Measurements from ENCODE around the gene FAM83D. TPM values are rescaled to one million over a fixed set of nuclear protein-coding genes. Genes with fewer than 3 reads are reported as not detected.

The FAM83D gene
- total RNA-seq, 2 experiments from 2014 or later: 1.8 to 1.9 TPM

GRCh38 chr20:38915355-38915754, 10.9 kb upstream of the FAM83D start:
- H3K27ac ChIP-seq (ENCODE audit: low read depth in 1 of 2, low read length in 2 of 2): no peak overlapping the region
- intact Hi-C loops (cut with DNase I, micrococcal nuclease): no loop called here
- no peak for TF ChIP-seq CTCF (IDR thresholded peaks at IDR 0.05)
- peaks cover 75% of the 10 kb centered on the region for H3K36me3 ChIP-seq (ENCODE audit: insufficient read depth, low read length)
- H3K4me1 ChIP-seq (ENCODE audit: insufficient read depth, low read length): no peaks in the 10 kb centered on the region
- Mint-ChIP-seq H3K36me3 (ENCODE audit: low read depth) (peaks cover 74% of the 10 kb centered on the region), H3K9me3 (no peaks in the 10 kb centered on the region), H3K4me1 (ENCODE audit: low read depth) (no peaks in the 10 kb centered on the region), H3K27me3 (no peaks in the 10 kb centered on the region), H3K27ac (no peak overlapping the region), H3K4me3 (no peak overlapping the region)
- no peaks in the 10 kb centered on the region for H3K9me3 ChIP-seq (ENCODE audit: control insufficient read depth in 1 of 2, insufficient read depth in 1 of 2, low read length in 2 of 2)
- no peak overlapping the region for H3K4me3 ChIP-seq (ENCODE audit: low read length)
- ChIA-PET CTCF (no interaction called here), POLR2A (no interaction called here)
- ATAC-seq (ENCODE audit: poor library complexity): no peak
- no peaks in the 10 kb centered on the region for H3K27me3 ChIP-seq (ENCODE audit: control insufficient read depth in 1 of 2, insufficient read depth in 2 of 2, low read length in 2 of 2)
- DNase-seq: no peak

- Histone ChIP-seq H3K4me3 (ENCODE audit: low read length) (no peak overlapping the region), H3K9me3 (ENCODE audit: control insufficient read depth in 1 of 2, insufficient read depth in 1 of 2, low read length in 2 of 2) (no peaks in the 10 kb centered on the region), H3K36me3 (ENCODE audit: insufficient read depth, low read length) (peaks cover 71% of the 10 kb centered on the region), H3K27me3 (ENCODE audit: control insufficient read depth in 1 of 2, insufficient read depth in 2 of 2, low read length in 2 of 2) (no peaks in the 10 kb centered on the region), H3K27ac (ENCODE audit: low read depth in 1 of 2, low read length in 2 of 2) (no peak overlapping the region), H3K4me1 (ENCODE audit: insufficient read depth, low read length) (no peaks in the 10 kb centered on the region)
- intact Hi-C loops (cut with DNase I, micrococcal nuclease): no loop called here
- DNase-seq (no peak), ATAC-seq (ENCODE audit: poor library complexity) (no peak)
- H3K36me3 Mint-ChIP-seq (ENCODE audit: low read depth): peaks cover 74% of the 10 kb centered on the region
- TF ChIP-seq CTCF (IDR thresholded peaks at IDR 0.05): no peak
- H3K4me1 Mint-ChIP-seq (ENCODE audit: low read depth): no peaks in the 10 kb centered on the region
- no peak overlapping the region for H3K27ac Mint-ChIP-seq
- ChIA-PET POLR2A (no interaction called here), CTCF (no interaction called here)
- H3K9me3 Mint-ChIP-seq: no peaks in the 10 kb centered on the region
- no peak overlapping the region for H3K4me3 Mint-ChIP-seq
- no peaks in the 10 kb centered on the region for H3K27me3 Mint-ChIP-seq
Observed at GRCh38 chr20:38917657-38918056, 8.6 kb upstream of the FAM83D start.

GRCh38 chr20:38918172-38918571, 8.0 kb upstream of the FAM83D start:
- DNase-seq (no peak), ATAC-seq (ENCODE audit: poor library complexity) (no peak)
- ChIA-PET CTCF (no interaction called here), POLR2A (no interaction called here)
- Histone ChIP-seq H3K4me3 (ENCODE audit: low read length) (no peak overlapping the region), H3K36me3 (ENCODE audit: insufficient read depth, low read length) (peaks cover 67% of the 10 kb centered on the region), H3K27ac (ENCODE audit: low read depth in 1 of 2, low read length in 2 of 2) (no peak overlapping the region), H3K9me3 (ENCODE audit: control insufficient read depth in 1 of 2, insufficient read depth in 1 of 2, low read length in 2 of 2) (no peaks in the 10 kb centered on the region), H3K4me1 (ENCODE audit: insufficient read depth, low read length) (no peaks in the 10 kb centered on the region), H3K27me3 (ENCODE audit: control insufficient read depth in 1 of 2, insufficient read depth in 2 of 2, low read length in 2 of 2) (no peaks in the 10 kb centered on the region)
- H3K4me1 Mint-ChIP-seq (ENCODE audit: low read depth): no peaks in the 10 kb centered on the region
- H3K4me3 Mint-ChIP-seq: no peak overlapping the region
- H3K27ac Mint-ChIP-seq: no peak overlapping the region
- no peaks in the 10 kb centered on the region for H3K27me3 Mint-ChIP-seq
- H3K9me3 Mint-ChIP-seq: no peaks in the 10 kb centered on the region
- H3K36me3 Mint-ChIP-seq (ENCODE audit: low read depth): peaks cover 69% of the 10 kb centered on the region
- no peak for TF ChIP-seq CTCF (IDR thresholded peaks at IDR 0.05)
- intact Hi-C loops (cut with DNase I, micrococcal nuclease): no loop called here
